MM.1S (cell line): ENCODE measurements around the gene NME7.

ENCODE experiments used
- EZH2 ChIP-seq: fragments of 300-600 bp; sonication (generic); optimal IDR thresholded peaks from 2 replicates; pipeline ENCODE3; 2017; ENCODE audit warnings: low read depth, mild to moderate bottlenecking, antibody characterized with exemption, low read length, mixed read lengths
- TF ChIP-seq, protein P1 (sequence below): fragments of 300-600 bp; sonication (generic); IDR thresholded peaks from 2 replicates; pipeline ENCODE4 v1.5.1; 2016; ENCODE audit warnings: antibody characterized with exemption, low read length, mixed read lengths

- TF ChIP-seq, protein P1, sequence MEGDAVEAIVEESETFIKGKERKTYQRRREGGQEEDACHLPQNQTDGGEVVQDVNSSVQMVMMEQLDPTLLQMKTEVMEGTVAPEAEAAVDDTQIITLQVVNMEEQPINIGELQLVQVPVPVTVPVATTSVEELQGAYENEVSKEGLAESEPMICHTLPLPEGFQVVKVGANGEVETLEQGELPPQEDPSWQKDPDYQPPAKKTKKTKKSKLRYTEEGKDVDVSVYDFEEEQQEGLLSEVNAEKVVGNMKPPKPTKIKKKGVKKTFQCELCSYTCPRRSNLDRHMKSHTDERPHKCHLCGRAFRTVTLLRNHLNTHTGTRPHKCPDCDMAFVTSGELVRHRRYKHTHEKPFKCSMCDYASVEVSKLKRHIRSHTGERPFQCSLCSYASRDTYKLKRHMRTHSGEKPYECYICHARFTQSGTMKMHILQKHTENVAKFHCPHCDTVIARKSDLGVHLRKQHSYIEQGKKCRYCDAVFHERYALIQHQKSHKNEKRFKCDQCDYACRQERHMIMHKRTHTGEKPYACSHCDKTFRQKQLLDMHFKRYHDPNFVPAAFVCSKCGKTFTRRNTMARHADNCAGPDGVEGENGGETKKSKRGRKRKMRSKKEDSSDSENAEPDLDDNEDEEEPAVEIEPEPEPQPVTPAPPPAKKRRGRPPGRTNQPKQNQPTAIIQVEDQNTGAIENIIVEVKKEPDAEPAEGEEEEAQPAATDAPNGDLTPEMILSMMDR, result no peak
- TF ChIP-seq EZH2, result no peak
Observed at GRCh38 chr1:169318536-169319244, 48.9 kb downstream of the NME7 start.
